Esophagus mucosa (tissue), 1 donor: ENCODE measurements around the gene FOXL2. TPM values are rescaled to one million over a fixed set of nuclear protein-coding genes. Genes with fewer than 3 reads are reported as not detected.

Experiments
- total RNA-seq: library from RNA; stranded (reverse); gene quantifications from one replicate; pipeline ENCODE4 v1.2.4, GENCODE V29; 2023
- donor health status: DM: yes; HTN: yes; CAD: no.

FOXL2 gene
- total RNA-seq, 1 donor from 2014 or later: not detected

Other genes with a start within 250 kb of the FOXL2 start
- 22.8 TPM for gene PIK3CB, start 112.2 kb downstream of the FOXL2 start, total RNA-seq
- gene FOXL2NB, start 80 bp upstream of the FOXL2 start, total RNA-seq: not detected
- not detected for gene PRR23A, start 59.1 kb upstream of the FOXL2 start, total RNA-seq
- gene PRR23B, start 73.8 kb upstream of the FOXL2 start, total RNA-seq: not detected
- not detected for gene PRR23C, start 97.8 kb upstream of the FOXL2 start, total RNA-seq